Right ventricle myocardium superior (tissue), 1 donor: ENCODE data around the gene LRG1. TPM values are rescaled to one million over a fixed set of nuclear protein-coding genes. Genes with fewer than 3 reads are reported as not detected.

Source experiments
- ATAC-seq: fragments of 200-7000 bp; cut with Tn5 transposase; one replicate; pipeline ENCODE4 v1.9.1; 2020; ENCODE audit warnings: mild to moderate bottlenecking; ENCODE audit not compliant: poor library complexity
- DNase-seq: peaks from one replicate; pipeline ENCODE4 v3.0.0-alpha.2; 2020
- intact Hi-C: fragments of 100-400 bp; cut with DNase I; formaldehyde crosslinking; loops from one replicate; pipeline ENCODE4 v1.11.2; 2022
- total RNA-seq: library from RNA; stranded (reverse); fragmentation: NEBNext Ultra II Directional; extraction: Animal tissue kit (Norgen Biotek cat#: 25700); gene quantifications from one replicate; pipeline ENCODE4 v1.2.1, GENCODE V29; 2021
- donor health status: DM: no; HTN: yes; CAD: no; lungs with severe emphysema.

LRG1 gene
- total RNA-seq, 1 donor from 2014 or later: 0.22 TPM

DNA sequence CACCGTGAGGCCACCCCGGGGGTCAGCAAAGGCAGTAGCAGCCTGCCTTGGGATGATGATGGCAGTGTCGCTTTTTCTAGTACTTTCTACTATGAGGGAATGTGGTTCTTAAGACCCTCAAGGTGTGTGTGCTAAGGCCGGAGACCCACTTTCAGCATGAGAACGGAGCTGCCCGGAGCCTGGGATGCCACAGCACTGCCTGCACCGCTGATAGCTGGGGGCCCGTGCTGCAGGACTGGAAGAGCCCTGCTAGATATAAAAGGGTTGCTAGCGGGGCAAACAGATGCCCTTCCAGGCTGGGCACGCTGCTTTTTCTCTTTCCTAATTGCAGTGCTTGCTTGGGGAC, 36.0 kb downstream of the LRG1 start:
- DNase-seq (no peak), ATAC-seq (no peak)
- intact Hi-C loops: no loop called here

DNA sequence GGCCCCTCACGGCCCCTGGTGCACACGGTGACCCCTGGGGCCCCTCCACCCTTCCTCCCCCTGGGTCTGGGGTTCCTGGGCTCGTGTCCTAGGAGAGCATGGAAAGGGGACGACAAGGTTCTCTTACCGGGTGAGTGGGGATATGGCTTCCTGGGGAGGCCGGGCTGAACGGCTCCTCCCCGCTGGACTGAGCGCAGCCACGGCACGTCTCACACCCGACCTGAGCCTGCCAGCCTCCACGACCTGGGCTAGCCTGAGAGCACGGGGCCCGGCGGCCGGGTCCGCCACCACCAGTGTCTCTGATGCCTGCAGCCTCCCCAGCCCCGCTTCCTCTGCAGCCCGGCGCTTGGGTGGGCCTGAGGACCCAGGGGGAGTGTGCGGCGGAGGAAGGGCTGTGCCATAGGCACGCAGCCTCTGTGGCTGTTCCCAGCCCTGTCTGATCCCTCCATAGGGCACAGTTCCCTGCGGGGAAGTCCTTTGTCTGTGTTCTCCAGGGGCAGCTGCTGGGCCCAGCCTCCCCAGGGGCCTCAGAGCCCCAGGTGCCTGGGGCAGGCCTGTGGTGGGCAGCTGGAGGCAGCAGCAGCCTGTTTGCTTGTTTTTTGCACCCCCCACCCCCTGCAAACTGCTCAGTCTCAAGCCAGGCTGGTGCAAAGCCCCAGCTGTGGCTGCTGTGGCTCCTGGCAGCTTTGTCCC, 36.6 kb downstream of the LRG1 start:
- ATAC-seq (no peak), DNase-seq (peak; percentile 37)
- intact Hi-C loops: no loop called here

GRCh38 chr19:4502282-4503131, 37.3 kb downstream of the LRG1 start:
- peak; percentile 37 for DNase-seq
- ATAC-seq: peak; percentile 3
- intact Hi-C loops: no loop called here

DNA sequence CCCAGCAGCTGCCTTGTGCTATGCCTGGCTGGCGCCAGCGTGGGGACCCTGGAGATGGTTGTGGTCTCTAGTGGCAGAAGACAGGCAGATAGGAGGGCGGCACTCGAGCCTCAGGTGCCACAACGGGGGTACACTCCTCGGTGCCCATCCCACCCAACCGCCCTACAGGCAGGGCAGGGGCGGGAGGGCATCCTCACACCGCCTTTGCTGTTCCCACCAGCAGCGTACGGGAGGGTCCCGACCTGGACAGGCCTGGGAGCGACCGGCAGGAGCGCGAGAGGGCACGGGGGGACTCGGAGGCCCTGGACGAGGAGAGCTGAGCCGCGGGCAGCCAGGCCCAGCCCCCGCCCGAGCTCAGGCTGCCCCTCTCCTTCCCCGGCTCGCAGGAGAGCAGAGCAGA, 38.1 kb downstream of the LRG1 start:
- intact Hi-C loops: no loop called here
- ATAC-seq: peak; percentile 2
- peak; percentile 36 for DNase-seq

DNA sequence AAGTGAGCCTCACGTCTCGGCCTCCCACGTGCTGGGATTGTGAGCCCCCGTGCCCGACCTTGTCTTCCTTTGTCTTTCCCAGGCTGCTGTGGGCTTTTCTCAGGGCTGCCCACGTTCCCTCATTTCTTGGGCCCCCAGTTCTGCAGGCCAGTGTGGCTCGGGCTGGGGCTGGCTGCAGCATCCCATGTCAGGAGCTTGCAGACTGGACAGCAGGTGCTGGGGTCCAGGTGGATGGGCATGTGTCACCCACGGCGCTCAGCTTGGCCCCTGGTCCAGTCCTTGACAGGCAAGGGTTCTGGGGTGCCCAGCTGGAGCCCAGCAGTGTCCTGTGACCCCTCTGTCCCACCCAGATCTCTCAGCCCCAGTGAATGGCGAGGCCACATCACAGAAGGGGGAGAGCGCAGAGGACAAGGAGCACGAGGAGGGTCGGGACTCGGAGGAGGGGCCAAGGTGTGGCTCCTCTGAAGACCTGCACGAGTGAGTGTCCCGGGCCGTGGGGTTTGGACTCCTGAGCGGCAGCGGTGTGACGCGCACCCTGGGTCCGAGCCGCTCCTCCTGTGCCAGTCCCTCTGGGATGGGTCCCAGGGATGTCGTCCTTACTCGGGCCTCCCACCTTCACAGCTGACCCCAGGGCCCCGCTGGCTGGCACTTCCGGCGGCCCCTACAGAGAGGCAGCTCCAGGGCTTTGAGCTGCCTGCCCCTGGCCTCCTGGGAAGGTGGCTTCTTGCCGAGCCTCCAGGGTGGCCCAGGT, 38.8 kb downstream of the LRG1 start:
- peak; percentile 36 for DNase-seq
- intact Hi-C loops: no loop called here
- peak; percentile 3 for ATAC-seq

DNA sequence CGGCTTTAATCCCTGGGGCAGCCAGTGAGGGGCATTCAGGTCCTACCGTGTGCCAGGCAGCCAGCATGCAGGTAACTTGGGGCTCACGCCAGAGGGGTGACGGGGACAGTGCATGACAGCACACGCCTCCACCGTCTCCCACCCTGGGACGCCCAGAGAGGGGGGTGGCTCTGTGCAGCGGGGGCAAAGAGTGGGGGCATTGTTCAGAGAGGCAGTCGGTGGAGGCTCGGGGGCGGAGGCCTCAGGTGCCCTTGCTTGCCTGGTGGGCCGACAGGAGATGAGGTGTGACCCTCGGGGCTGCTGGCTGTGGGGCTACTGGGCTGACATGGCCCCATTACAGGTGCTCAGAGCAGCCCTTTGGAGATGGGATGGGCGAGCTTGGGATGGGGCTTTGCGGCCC, 40.0 kb downstream of the LRG1 start:
- intact Hi-C loops: no loop called here
- ATAC-seq: no peak
- DNase-seq: peak; percentile 39

GRCh38 chr19:4499318-4499717, 40.5 kb downstream of the LRG1 start:
- DNase-seq: no peak
- no peak for ATAC-seq
- intact Hi-C loops: no loop called here

GRCh38 chr19:4498694-4499093, 41.1 kb downstream of the LRG1 start:
- ATAC-seq (no peak), DNase-seq (no peak)
- intact Hi-C loops: no loop called here

DNA sequence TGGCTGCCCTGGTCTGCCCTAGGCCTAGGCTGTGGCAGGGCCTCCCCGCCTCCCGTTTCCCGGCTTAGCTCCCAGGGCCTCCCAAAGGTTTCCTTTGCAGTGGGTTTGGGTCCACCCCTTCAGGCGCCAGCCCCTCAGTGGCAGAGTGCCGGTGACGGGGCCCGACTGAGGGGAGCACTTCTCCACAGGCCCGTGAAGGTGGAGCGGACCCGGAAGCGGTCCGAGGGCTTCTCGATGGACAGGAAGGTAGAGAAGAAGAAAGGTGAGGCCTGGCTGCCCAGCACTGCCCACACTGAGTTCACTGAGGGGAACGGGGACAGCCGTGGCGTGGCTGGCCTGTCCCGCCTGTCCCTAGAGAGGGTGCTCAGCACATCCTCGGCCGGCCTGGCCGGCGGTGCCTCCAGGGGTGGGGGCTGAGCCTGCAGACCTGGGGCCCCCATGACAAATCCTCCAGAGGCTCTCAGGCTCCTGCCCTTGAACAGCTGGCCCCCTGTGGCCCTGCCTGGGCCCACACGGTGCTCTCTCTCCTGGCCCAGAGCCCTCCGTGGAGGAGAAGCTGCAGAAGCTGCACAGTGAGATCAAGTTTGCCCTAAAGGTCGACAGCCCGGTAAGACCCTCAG, 42.0 kb downstream of the LRG1 start:
- peak; percentile 26 for DNase-seq
- no peak for ATAC-seq
- intact Hi-C loops: no loop called here

GRCh38 chr19:4496304-4496703, 43.5 kb downstream of the LRG1 start:
- no peak for ATAC-seq
- no peak for DNase-seq
- intact Hi-C loops: no loop called here

- intact Hi-C loops: no loop called here
- DNase-seq (no peak), ATAC-seq (no peak)
Measured at GRCh38 chr19:4495471-4495870, 44.4 kb downstream of the LRG1 start.

GRCh38 chr19:4494691-4495064, 45.2 kb downstream of the LRG1 start:
- DNase-seq (no peak), ATAC-seq (no peak)
- intact Hi-C loops: no loop called here

DNA sequence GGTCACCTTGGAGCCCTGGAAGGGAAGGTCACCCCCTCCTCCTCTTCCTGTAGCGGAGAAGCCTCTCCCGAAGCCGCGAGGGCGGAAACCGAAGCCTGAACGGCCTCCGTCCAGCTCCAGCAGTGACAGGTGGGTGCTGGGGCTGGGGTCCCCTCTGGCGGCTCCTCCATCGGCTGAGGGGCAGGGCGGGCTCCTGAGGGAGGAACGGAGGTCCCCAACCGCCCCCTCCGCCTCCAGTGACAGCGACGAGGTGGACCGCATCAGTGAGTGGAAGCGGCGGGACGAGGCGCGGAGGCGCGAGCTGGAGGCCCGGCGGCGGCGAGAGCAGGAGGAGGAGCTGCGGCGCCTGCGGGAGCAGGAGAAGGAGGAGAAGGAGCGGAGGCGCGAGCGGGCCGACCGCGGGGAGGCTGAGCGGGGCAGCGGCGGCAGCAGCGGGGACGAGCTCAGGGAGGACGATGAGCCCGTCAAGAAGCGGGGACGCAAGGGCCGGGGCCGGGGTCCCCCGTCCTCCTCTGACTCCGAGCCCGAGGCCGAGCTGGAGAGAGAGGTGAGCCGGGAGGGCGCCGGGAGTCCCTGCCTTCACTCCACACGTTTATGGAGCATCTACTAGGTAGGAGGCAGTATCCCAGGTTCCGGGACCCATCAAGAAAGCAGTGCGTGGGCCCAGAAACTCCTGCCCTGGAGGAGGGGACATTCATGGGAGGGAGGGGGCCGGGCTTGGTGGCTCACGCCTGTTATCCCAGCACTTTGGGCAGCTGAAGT, 45.7 kb downstream of the LRG1 start:
- intact Hi-C loops: no loop called here
- DNase-seq (no peak), ATAC-seq (no peak)

GRCh38 chr19:4493104-4493928, 46.5 kb downstream of the LRG1 start:
- intact Hi-C loops: no loop called here
- ATAC-seq (no peak), DNase-seq (no peak)

DNA sequence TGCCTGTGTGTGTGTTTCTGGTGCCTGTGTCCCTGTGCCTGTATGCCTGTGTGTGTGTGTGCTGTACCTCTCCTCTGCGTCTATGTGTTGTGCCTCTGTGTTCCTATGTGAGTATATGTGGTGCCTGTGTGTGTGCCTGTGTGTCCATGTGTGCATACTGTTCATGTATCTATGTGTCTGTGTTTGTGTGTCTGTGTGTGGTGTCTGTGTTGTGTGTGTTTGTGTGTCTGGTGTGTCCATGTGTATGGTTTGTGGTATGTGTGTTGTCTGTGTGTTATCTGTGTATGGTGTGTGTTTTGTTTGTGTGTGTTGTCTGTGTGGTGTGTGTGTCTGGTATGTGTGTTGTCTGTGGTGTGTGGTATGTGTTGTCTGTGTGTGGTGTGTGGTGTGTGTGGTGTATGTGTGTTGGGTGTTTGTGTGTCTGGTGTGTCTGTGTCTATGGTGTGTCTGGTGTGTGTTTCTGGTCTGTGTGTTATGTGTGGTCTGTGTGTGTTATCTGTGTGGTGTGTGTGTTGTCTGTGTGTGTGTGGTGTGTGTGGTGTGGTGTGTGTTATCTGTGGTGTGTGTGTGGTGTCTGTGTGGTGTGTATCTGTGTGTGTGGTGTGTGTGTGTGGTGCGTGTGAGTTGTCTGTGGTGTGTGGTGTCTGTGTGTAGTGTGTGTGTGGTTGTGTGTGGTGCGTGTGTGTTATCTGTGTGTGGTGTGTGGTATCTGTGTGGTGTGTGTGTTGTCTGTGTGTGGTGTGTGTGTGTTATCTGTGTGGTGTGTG, 47.3 kb downstream of the LRG1 start:
- no peak for DNase-seq
- ATAC-seq: no peak
- intact Hi-C loops: no loop called here

- DNase-seq: no peak
- no peak for ATAC-seq
- intact Hi-C loops: no loop called here
Measured at GRCh38 chr19:4491446-4491845, 48.4 kb downstream of the LRG1 start.

DNA sequence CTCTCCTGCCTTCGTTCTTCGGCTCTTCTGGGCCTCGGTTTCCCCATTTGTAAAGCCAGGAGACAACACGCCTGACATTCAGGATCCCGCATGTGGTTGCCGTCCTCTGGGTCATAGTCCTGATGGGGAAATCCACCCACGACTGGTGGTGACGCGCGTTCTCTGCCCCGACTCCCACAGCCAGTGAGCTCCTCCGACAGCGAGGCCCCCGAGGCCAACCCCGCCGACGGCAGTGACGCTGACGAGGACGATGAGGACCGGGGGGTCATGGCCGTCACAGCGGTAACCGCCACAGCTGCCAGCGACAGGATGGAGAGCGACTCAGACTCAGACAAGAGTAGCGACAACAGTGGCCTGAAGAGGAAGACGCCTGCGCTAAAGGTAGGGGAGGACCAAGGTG, 51.3 kb downstream of the LRG1 start:
- intact Hi-C loops: no loop called here
- no peak for ATAC-seq
- DNase-seq: no peak
